Upper lobe of right lung (tissue), 1 donor: ENCODE results near the gene BMP8B. TPM values are rescaled to one million over a fixed set of nuclear protein-coding genes. Genes with fewer than 3 reads are reported as not detected.

Source experiments
- ATAC-seq: fragments of 200-7000 bp; cut with Tn5 transposase; one replicate; pipeline ENCODE4 v1.9.1; 2020; ENCODE audit warnings: mild to moderate bottlenecking, moderate library complexity
- DNase-seq: peaks from one replicate; pipeline ENCODE4 v3.0.0-alpha.2; 2020
- H3K27ac ChIP-seq: fragments of 200-600 bp; one replicate; pipeline ENCODE4 v1.8.0; 2022
- H3K27me3 ChIP-seq: fragments of 200-600 bp; one replicate; pipeline ENCODE4 v1.8.0; 2022; ENCODE audit warnings: mild to moderate bottlenecking
- H3K36me3 ChIP-seq: fragments of 200-600 bp; one replicate; pipeline ENCODE4 v1.8.0; 2022
- H3K4me1 ChIP-seq: fragments of 200-600 bp; one replicate; pipeline ENCODE4 v1.8.0; 2022
- H3K4me3 ChIP-seq: fragments of 200-600 bp; one replicate; pipeline ENCODE4 v1.8.0; 2022; ENCODE audit warnings: mild to moderate bottlenecking
- H3K9me3 ChIP-seq: fragments of 200-600 bp; one replicate; pipeline ENCODE4 v1.8.0; 2022
- intact Hi-C: fragments of 100-400 bp; cut with DNase I; formaldehyde crosslinking; loops from one replicate; pipeline ENCODE4 v1.11.0; 2022
- total RNA-seq: library from RNA; stranded (reverse); fragmentation: NEBNext Ultra II Directional; extraction: Animal tissue kit (Norgen Biotek cat#: 25700); gene quantifications from one replicate; pipeline ENCODE4 v1.2.1, GENCODE V29; 2021
- TF ChIP-seq, protein P1 (sequence below): fragments of 200-600 bp; IDR thresholded peaks from one replicate; pipeline ENCODE4 v1.8.0; 2022; ENCODE audit warnings: antibody characterized with exemption
- donor health status: DM: no; HTN: yes; CAD: no; lungs with severe emphysema.

BMP8B gene
- total RNA-seq, 1 donor from 2014 or later = 2.7 TPM

DNA sequence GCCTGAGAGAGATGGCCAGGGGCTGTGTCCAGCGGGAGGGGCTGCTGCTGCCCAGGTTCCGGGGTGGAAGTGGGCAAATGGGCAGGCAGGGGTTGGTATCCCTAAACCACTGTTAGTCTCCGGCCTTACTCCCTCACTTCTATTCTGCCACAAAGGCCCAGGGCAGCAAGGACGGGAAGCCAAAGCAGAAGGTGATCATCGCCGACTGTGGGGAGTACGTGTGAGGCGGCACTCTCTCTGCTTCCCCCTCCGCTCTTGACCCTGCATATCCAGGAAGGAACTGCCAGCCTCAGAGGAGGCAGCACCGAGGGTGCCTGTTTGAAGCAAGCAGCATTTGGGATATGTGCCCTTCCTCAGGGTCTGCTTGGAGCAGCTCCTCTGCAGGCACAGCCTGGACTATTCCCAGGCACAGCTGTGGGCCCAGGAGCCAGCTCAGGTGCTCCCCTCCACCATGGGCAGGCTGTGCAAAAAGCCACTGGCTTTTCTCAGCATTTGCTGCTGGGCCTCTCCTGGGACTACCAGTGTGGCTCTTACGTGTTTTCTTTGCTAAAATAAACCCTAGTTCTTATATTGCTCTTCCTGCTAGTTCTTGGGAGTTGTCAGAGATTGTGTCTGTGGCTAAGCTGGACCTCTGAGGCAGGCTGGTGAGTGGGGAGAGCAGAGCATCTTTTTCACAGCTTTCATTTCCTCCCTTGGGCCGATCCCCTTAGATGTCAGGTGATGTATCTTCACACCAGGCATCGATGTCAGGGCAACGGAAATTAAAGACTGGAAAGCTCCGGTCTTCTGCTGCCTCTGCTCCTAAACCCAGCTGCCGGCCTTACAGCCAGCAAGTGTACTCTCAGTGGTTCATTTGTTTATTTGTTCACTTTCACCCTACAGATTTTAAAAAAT, 35.3 kb downstream of the BMP8B start:
- no peaks in the 10 kb centered on the region for H3K4me1 ChIP-seq
- H3K4me3 ChIP-seq = no peak overlapping the region
- peaks cover 100% of the 10 kb centered on the region for H3K36me3 ChIP-seq
- intact Hi-C loops = no loop called here
- TF ChIP-seq, protein P1, sequence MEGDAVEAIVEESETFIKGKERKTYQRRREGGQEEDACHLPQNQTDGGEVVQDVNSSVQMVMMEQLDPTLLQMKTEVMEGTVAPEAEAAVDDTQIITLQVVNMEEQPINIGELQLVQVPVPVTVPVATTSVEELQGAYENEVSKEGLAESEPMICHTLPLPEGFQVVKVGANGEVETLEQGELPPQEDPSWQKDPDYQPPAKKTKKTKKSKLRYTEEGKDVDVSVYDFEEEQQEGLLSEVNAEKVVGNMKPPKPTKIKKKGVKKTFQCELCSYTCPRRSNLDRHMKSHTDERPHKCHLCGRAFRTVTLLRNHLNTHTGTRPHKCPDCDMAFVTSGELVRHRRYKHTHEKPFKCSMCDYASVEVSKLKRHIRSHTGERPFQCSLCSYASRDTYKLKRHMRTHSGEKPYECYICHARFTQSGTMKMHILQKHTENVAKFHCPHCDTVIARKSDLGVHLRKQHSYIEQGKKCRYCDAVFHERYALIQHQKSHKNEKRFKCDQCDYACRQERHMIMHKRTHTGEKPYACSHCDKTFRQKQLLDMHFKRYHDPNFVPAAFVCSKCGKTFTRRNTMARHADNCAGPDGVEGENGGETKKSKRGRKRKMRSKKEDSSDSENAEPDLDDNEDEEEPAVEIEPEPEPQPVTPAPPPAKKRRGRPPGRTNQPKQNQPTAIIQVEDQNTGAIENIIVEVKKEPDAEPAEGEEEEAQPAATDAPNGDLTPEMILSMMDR = no peak
- no peaks in the 10 kb centered on the region for H3K27me3 ChIP-seq
- no peak for DNase-seq
- no peak for ATAC-seq
- no peaks in the 10 kb centered on the region for H3K9me3 ChIP-seq
- H3K27ac ChIP-seq = no peak overlapping the region

DNA sequence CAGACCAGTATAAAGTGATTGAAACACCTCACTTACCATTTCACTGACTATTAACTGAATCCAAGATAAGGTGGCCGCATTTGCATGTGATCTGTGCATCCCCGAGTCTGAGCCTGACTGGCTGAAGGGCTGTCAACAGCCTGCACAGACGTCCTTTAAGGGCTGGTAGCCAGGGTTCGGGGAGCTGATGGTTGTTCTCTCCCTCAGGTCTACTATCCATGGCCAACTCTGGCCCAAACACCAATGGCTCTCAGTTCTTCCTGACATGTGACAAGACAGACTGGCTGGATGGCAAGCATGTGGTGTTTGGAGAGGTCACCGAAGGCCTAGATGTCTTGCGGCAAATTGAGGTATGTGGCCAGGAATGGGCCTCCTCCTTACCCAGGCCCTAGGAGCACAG, 36.0 kb downstream of the BMP8B start:
- ATAC-seq = no peak
- intact Hi-C loops = no loop called here
- H3K36me3 ChIP-seq = peaks cover 100% of the 10 kb centered on the region

DNA sequence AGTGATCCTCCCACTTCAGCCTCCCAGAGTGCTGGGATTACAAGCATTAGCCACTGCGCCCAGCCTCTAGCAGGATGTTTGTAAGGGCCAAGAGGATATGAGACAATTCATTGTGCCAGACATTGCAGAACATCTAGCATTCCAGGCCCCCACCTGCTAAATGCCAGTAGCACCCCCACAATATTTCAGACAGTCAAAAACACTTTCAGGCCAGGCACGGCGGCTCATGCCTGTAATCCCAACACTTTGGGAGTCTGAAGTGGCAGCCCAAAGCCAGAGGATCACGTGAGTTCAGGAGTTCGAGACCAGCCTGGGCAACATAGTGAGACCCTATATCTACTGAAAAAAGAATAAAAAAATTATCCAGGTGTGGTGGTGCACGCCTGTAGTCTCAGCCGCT, 37.1 kb downstream of the BMP8B start:
- peaks cover 100% of the 10 kb centered on the region for H3K36me3 ChIP-seq
- no peak for DNase-seq
- TF ChIP-seq, protein P1 = no peak

More for the DNA sequence above, 36.0 kb downstream of the BMP8B start:
- no peak for DNase-seq
- TF ChIP-seq, protein P1 = no peak
- no peaks in the 10 kb centered on the region for H3K9me3 ChIP-seq
- no peaks in the 10 kb centered on the region for H3K27me3 ChIP-seq
- H3K4me1 ChIP-seq = no peaks in the 10 kb centered on the region
- no peak overlapping the region for H3K27ac ChIP-seq
- no peak overlapping the region for H3K4me3 ChIP-seq

DNA sequence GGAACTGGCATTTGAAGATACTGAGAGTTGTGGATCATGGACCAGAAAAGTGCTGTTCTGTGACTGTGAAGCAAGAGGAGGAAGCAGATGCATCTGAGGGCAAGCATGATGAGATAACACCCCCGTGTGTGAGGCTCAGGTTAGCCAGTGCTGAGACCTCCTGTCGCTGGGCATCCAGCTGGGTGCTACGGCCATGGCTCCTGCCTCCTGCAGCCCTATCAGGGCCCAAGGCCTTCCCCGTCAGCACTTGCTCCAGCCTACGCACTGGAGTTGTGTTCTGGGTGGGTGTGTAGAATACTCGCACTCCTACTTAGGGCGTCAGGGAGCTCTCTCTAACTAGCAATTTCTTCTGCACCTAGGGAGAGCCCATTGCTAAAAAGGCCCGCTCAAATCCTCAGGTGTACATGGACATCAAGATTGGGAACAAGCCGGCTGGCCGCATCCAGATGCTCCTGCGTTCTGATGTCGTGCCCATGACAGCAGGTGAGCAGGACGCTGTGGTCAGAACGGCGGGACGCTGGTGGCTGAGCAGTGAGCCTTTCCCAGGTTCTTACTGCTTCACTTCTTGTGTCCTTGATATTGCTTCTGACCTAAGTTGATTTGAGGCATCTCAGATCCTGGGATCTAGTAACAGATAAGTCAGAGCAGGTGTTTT, 43.5 kb downstream of the BMP8B start:
- H3K9me3 ChIP-seq = no peaks in the 10 kb centered on the region
- intact Hi-C loops = no loop called here
- DNase-seq (no peak), ATAC-seq (no peak)
- no peaks in the 10 kb centered on the region for H3K4me1 ChIP-seq
- H3K27ac ChIP-seq = no peak overlapping the region
- TF ChIP-seq, protein P1 = no peak
- H3K36me3 ChIP-seq = peaks cover 98% of the 10 kb centered on the region
- no peak overlapping the region for H3K4me3 ChIP-seq
- no peaks in the 10 kb centered on the region for H3K27me3 ChIP-seq

More for the DNA sequence above, 37.1 kb downstream of the BMP8B start:
- H3K27me3 ChIP-seq = no peaks in the 10 kb centered on the region
- H3K27ac ChIP-seq = no peak overlapping the region
- no peaks in the 10 kb centered on the region for H3K9me3 ChIP-seq
- no peak for ATAC-seq
- H3K4me3 ChIP-seq = no peak overlapping the region
- no peaks in the 10 kb centered on the region for H3K4me1 ChIP-seq
- intact Hi-C loops = no loop called here

DNA sequence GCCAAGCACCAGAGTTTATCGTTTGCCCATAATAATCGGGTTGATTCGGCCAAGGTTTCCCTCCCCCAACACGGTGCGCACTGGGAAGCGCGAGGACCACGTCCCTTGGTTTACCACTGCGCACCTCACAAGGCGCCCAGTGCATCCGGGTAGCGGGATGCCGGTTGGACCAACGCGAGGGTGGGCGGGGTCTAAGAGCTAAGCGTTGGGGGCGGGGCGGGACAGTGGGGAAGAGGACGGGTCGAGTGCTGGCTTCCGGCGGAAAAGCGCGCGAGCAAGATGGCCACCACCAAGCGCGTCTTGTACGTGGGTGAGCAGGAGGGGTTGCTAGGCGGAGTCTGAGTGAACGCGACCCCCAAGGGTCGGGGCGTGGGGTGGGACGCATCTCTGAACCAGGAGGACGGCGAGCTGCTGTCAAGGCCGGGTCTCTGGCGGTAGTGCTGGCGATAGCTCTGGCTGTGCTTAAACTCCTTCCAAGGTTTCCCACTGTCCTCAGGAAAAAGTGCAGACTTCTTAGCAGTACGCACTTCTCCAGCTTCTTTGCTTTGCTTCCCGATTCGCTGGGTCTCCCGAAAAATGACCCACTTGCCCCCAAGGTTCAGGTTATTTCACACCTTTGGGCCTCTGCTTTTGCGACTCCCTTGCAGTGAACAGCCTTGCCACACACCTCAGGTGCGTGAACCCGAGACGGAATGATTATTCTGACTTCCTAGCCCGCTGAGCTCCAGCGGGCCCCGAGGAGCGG, 49.9 kb downstream of the BMP8B start, which contains the start of gene PPIE:
Gene PPIE, plus strand, starts transcription at position 261 of the 745 bp plus-strand sequence. Its CDS starts 19 bp downstream, at position 280.
- TF ChIP-seq, protein P1 = no peak
- intact Hi-C loops = no loop called here
- Histone ChIP-seq H3K36me3 (peaks cover 34% of the 10 kb centered on the region), H3K27me3 (peaks cover 20% of the 10 kb centered on the region), H3K4me3 (peak within 1 kb of the TSS; percentile 94), H3K27ac (peak within 1 kb of the TSS; percentile 85), H3K4me1 (peaks cover 12% of the 10 kb centered on the region), H3K9me3 (no peaks in the 10 kb centered on the region)
- DNase-seq = peak; percentile 98
- ATAC-seq = peak; percentile 99
